GM18867 (cell line): ENCODE results near the gene ESYT2.

Experiments
- ATAC-seq: cut with Tn5 transposase; IDR thresholded peaks from one replicate; pipeline ENCODE4 v1.9.1; 2021; ENCODE audit warnings: mild to moderate bottlenecking, moderate library complexity; ENCODE audit not compliant: unreplicated experiment

ESYT2 gene

DNA sequence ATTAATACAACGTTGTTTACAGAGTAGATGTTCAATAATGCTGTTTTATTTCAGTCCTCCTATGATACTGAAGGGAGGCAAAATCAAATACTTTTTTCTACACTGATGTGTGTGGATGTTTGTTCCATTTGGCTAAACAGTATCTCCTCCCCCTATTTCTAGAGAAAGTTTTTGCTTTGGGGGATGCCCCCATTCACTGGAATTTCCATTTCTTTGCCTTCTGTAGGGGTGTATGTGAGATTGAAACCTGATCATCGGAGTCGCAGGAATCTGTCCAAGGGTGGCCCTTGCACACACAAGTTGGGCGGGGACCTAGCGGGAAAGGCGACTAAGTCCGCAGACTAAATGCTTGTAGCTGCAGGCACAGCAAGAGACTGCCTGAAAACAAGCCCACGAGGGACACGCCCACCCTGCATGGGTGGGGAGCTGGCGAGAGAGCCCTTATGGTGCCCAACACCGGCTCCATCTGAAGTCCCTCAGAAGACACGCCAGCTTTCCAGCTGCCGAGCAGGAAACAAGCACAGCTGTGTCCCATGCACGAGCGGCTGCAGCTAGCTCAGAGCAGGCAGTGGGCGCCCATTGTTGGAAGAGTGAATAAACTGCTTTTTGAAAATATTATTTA lies 58.0 kb downstream of the ESYT2 start:
- no peak for ATAC-seq

DNA sequence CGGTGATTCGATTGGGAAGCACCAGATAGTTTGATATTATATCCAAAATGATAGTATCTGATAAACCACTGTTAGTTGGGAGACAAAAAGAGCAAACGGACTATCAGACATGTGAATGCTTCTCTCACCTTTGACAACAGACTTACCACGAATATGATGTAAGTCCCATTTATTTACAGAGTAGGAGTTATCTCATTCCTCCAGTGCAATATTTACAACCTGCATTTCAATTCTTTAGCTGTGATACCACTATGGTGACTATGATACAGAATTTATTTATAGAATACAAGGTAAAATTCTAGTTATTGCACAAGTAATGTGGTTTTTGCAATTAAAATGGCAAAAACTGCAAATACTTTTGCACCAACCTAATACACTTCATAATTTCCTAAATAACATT lies 61.6 kb downstream of the ESYT2 start:
- no peak for ATAC-seq

DNA sequence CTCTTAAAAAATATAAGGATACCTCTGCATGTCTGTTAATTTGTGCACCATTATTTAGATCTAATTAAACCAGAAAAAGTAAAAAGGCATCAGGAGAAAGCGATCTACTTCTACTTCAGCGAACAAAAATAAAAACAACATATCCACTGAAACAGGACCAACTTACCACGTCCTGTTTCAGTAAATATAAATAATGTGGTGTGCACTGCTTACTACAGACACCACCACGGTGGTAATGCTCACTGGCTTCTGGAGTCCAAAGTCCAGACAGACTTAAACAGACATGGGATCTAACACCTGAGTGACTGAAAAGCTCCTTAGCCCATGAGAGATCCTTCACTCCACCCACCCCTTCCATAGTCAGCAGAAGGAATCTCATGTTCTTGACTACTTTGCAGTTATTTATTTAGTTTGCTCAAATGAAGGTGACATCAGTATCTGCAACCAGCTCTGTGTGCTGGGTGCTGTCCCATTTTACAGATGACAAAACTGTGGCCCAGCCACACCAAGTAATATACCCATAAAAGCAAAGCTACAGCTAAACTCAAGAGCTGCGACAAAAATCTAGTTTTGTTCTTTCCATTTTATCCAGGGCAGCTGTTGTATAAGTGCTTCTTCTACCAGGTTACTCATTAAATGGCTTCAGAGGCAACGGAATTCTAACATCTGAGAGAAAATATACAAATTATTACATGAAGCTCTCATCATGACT lies 62.6 kb downstream of the ESYT2 start:
- peak; percentile 66 for ATAC-seq

DNA sequence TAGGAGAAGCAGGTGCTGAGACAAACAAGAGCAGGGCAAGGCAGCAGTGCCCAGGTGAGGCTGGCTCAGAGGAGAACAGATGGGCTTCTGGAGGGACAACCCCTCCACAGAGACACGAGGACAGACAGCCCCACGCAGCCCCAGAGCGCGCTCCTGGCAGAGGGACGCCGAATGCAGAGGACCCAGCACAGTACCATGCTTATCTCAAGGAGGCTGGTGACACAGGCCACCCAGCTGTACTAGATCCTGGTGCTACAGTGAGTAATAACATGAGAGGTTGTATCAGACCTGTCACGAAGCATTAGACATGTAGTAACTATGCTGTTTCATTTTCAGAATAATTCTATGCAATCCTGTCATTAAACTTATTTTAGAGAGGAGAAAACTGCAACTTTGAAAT lies 64.3 kb downstream of the ESYT2 start:
- no peak for ATAC-seq

DNA sequence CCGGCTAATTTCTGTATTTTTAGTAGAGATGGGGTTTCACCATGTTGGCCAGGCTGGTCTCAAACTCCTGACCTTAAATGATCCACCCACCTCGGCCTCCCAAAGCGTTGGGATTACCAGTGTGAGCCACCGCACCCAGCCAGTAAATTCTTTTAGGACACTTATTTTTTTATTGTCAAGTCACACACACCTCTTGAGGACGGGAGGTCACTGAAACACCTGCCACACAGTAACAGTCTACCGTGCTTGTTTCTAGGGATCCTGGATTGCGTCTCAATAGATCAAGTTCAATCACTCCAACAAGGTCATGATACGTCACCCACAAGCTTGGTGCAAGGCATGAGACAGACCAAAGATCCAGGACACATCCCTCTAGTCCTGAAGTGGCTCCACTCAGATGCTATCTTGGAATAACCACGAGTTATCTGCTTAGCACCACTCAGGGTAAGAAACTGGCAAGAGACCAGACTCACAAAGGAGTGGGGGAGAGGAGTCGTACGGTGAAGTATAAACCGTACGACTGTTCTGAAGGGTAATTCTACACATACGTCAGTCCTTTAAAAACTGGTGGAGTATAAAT lies 65.8 kb downstream of the ESYT2 start:
- ATAC-seq = no peak

DNA sequence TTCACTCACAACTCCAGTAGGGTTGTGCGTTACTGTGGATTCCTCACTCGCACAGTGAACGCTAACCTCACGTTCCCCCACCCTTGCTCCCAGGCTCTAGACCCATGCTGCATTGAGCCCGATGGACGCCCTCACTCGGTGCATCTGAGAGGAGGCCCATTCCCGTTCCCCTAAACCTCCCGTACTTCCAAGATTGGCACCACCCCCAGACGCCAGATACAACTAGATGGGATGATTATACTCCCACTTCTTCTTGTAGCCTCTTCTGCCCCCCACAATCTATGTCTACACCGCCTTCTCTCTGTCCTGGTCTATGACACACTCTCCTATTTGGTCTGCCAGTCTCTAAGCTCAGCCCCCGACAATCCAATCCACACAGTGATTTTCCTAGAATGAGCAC lies 67.4 kb downstream of the ESYT2 start:
- ATAC-seq = no peak

DNA sequence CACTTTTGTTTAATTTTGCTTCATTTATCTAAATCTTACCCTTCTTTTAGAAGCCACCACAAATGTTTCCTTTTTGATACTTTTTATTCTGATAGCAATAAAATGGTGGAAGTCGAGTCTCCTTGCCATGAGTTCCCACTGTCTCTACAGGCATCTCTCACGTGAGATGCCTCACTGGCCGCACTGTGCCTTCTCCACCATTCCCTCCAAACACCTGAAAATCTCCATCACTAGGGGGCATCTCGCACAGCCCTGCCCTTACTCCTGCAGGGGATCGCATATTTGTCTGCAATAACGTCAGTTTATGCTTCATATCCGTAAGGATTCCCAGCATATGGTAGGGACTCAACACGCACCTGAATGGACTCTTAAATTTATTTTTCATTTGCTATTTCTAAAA lies 68.4 kb downstream of the ESYT2 start:
- no peak for ATAC-seq

DNA sequence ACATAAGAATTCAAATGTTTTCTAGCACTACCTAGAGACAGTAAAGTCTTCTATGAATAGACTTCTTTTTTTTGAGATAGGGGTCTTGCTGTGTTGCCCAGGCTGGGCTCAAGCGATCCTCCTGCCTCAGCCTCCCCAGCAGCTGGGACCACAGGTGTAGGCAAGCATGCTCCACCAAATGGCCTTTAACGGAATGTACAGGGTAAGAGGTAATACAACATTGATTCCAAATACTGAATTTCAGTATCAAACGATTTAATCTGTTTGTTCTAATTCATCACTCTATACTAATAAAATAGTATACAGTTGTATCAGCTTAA lies 68.9 kb downstream of the ESYT2 start:
- ATAC-seq = no peak

DNA sequence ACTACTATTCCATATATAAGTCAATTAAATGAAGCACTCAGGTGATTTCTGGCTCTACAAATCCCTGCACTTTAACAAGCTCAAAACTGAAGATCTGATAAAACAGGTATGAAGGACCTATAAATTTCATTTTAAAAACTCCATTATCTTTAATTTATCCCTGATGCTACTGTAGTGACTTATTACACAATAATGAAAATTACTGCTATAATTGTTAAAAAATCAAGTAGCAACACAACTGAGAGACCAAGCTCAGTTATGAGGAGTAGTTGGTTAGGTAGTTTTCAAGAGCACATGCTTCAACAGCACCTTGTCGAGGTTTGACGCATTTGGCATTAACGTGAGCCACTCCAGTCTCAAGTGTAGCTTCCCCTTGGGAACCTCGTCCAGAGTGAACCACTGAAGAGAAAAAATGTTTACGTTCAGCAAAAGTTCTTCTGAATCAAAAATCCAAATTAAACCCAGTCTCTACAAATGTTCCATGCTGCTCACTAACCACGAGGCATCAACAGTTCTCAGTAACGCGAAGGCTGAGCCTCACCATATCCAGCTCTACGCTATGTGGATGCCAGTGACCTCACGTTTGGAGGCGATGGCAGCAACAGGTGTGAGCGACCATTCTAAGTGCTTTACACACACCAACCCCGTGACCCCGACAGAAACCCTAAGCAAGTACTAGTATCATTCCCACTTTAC lies 69.4 kb downstream of the ESYT2 start:
- no peak for ATAC-seq

DNA sequence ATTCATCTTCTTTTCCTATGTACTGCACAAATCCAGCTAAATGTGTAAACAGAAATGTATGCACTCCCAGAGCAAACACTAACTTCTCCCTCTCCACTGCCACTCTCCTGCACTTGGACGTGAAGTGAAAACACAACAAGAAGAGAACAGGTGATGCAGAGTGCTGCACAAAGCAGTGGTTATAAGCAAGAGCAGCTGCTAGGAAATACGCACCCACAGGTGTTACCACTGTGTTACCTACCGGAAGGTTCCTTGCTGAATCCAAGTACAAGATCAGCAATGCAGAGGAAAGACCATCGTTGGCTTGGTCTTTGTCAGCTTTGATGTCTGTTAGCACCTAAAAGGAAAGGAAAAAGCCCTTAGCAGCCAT lies 70.1 kb downstream of the ESYT2 start:
- ATAC-seq = no peak

DNA sequence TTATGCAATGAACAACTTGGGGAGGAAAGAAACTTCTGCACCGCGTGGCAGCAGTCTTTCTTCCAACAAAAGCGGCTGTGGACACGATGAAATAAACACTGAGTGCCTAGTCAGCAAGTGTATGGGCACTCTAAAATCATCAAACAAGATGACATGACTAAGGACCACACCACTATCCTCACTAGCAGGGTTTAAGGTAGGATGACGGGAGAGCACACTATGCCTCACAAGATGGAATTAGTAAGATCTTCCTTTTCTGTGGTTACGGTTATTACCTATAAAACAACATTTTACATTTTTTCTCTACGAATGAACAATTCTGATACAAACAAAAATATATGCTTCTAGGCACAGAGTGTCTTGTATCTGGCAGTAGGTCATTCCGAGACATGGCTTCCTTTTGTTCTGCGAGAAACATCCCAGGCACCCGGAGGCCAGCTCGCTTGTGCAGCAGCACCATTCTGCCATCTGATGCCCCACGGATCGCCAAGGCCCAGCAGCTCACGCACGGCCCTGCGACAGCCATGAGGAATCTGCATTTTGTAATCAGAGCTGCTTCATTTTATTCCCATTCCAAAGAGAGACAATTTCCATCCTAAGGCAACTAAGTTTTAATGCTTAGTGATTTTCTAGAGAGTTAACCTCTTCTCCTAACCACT lies 70.6 kb downstream of the ESYT2 start:
- ATAC-seq = no peak

DNA sequence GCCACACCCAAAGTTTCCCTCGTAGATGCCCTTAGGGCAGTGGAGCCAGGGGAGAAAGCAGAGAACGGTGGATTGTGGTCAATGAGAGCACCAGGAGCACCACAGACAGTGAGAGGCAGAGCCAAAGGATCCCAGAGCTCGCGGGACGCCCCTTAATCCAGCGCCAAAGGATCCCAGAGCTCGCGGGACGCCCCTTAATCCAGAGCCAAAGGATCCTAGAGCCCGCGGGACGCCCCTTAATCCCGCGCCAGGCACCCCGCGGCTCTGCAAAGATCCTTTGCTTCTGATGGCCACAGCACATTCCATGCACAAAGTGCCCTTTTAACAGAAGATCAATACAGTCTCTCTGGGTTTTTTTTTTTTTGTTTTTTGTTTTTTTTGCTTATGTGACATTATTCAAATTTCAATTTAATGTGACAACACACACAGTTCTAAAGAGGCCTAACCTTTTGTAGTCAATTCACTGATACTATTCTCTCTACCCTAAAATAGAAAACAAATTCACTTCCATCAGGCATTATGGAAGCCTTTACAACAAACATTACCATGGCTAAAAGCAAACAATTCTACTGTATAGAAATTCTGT lies 71.8 kb downstream of the ESYT2 start:
- ATAC-seq = no peak

DNA sequence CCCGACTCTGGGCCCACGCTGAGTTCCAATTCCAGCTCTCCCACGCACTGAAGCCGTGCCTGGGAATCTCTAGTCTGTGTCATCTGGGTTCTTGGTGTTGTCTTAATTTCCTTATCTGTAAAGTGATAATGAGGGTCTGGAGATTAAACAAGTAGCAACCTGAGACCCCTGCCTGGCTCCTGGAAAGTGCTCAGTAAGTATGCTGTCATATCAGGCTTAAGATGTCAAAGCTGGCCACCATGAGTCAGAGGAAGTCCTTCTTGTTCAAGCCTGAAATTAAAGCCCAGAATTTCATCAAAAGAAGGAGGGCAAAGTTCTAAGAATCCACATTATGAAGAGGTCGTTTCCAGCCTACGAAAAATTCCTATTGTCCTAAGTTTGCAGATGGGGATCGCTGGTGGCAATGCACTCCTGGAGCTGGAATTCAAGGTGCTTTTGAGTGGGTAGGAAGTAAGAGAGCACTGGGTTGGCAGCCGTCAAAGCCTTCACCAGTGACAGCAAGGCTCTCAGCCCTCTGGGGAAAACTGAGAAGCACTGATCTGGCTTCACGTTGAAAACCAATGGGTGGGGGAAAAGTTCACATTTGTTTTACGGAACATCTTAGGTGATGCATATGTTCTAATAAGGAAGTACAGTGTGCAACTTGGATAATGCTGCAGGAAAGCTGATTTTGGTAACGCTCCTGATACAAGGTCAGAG lies 74.4 kb downstream of the ESYT2 start:
- ATAC-seq = no peak

DNA sequence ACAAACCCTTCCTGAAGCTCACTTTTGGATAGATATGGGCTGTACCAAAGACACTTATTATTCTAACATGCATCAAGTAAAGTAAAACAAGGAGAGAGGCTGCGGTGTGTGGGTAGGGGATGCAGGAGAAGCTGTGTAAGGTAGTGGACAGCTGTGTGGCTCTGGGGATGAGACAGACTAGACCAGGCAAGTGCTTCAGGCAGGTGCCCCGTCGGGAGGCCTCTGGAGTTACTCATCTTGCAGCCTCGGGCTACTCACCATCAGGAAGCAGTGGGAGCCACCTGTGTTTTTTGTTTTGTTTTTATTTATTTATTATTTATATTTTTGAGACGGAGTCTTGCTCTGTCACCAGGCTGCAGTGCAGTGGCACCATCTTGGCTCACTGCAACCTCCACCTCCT lies 75.4 kb downstream of the ESYT2 start:
- ATAC-seq = no peak

DNA sequence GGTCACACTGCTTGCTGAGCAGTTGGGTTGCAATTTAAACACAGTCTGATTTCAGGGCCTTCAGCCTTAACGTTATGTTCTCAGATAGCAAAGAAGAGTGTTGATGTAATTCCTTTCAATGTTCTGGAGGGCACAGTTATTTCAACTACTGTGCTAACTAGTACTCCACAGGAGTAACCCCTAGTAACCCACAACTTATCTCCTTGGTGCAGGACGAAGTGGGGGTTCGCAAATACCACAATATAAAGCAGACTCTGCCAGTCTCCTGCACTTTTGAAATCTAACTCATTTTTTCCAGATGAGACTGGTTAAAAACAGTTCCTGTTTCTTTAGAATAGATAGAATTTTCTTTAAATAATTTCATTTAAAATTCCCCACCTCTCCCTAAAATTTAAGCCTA lies 77.6 kb downstream of the ESYT2 start:
- ATAC-seq = no peak

DNA sequence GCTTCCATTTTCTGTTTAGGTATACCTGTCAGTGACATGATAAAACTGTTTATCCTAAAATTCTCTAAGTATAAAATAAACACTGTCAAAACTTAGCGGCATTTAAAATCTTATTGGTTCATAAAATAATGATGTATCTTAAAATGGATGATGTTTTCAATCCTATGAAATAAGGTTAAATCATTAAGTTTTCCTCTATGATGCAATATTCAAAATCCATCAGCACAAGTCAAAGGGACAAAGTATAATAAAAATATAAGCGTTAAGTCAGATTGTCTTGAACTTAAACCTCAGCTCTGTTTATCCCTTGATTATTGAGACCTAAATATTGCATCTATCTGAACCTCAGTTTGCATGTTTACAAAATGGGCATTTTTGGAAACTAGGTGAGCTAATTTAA lies 78.1 kb downstream of the ESYT2 start:
- ATAC-seq = no peak

DNA sequence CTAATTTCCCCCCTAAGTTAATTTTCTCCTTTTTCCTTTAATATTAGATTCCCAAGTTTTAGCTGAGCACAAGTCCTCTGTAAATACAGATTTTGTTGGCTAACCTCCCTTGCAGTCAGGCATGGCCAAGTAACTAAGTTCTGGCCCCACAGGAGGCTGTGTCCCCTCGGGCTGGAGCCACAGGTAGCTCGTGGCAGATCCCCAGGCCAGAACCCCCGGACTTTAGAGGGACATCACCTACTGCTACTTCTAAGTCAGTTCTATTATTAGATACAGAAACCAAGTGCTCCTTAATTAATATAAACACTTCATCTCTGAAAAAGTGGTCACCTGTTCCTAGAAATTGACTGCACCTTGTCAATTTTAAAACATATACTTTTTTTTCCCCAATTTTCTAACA lies 78.6 kb downstream of the ESYT2 start:
- ATAC-seq = no peak

DNA sequence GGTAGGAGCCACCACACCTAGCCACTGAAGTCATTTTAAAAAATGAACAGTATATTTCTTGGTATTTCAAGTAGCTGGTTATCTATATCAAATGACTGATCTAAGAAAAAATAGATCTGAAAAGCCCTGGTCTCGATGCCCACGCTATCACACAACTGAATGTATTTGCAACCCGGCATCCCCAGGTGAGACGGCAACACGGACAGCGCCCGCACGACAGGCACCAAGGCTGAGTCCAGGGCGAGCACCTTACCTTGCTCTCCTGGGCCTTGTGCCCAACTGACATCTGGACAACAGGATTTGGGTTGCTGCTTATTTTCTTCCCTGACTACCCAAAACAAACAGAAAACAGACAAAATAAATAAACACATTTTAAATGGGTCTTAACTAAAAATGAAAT lies 79.9 kb downstream of the ESYT2 start:
- no peak for ATAC-seq

DNA sequence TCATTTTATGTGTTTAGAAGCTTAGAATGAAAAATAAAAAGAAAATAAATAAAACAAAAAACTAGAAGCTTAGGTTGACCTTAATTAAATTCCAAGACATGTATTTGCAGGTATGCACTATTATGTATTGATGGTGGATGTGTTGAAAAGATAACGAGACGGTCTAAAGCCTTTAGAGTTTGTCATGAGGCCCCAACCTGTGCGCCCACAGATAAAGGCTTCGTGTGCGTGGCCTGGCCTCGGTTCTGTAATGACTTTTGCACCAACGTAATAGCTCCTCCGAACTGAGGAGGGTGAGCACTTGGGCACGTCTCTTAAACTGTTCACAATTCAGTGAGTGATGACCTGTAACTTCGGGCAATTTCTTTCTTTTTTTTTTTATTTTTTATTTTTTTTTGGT lies 81.0 kb downstream of the ESYT2 start:
- no peak for ATAC-seq

DNA sequence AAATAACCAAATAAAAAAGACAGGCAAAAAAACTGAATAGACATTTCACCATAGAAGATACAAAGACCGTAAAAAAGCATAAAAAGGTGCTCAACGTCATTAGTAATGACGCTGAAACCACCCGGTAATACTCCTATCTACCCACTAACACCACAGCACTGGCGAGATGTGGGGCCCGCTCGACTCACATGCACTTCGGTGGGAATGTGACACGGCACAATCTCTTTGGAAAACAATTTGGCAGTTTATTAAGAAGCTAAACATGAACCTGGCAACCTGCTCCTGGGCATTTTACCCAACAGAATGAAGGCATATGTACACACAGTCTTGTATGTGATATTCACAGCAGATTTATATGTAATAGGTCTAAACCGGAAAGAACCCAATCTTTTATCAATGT lies 81.9 kb downstream of the ESYT2 start:
- no peak for ATAC-seq

DNA sequence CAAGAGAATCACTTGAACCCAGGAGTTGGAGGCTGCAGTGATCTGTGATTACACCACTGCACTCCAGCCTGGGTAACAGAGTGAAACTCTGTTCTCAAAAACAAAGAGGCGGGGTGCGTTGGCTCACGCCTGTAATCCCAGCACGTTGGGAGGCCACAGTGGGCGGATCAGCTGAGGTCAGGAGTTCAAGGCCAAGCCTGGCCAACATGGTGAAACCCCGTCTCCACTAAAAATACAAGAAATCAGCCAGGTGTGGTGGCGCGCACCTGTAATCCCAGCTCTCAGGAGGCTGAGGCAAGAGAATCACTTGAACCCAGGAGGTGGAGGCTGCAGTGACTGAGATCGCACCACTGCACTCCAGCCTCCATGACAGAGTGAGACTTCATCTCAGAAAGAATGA lies 82.4 kb downstream of the ESYT2 start:
- no peak for ATAC-seq
